Limb (tissue), 2 donors: ENCODE data around the gene MFSD11.
"Not testable (repeated sequence)": the region's sequence is repeated elsewhere in the genome, so short reads cannot be mapped to it uniquely, and the experiment has no call there.

Experiments used
- DNase-seq, 2 donors: peaks; one replicate each; pipeline ENCODE4 v3.0.0-alpha.2; 2016; ENCODE audit errors: extremely low spot score in 2 of 2

Gene MFSD11

GRCh38 chr17:76726231-76726775 is 11.6 kb upstream of the MFSD11 start, which contains the start of gene JMJD6:
JMJD6 (minus strand) TSS chr17:76726606; CDS start chr17:76726475, 131 bp downstream.
- peak; percentile 97 to 98 for DNase-seq

- peak in 1 of 2 donors; percentile 88 for DNase-seq
Observed at GRCh38 chr17:76726776-76727718, 10.9 kb upstream of the MFSD11 start, which contains the start of gene METTL23. METTL23 (plus strand) TSS chr17:76726839; CDS start chr17:76729711, 2,872 bp downstream.

- DNase-seq, result no peak
Observed at GRCh38 chr17:76727745-76728456, 10.0 kb upstream of the MFSD11 start.

GRCh38 chr17:76731800-76732733 is 5.9 kb upstream of the MFSD11 start:
- not testable (repeated sequence) for DNase-seq

- no peak for DNase-seq
Observed at GRCh38 chr17:76732734-76733617, 4.9 kb upstream of the MFSD11 start.

GRCh38 chr17:76733618-76733957 is 4.3 kb upstream of the MFSD11 start:
- no peak for DNase-seq

GRCh38 chr17:76734080-76734840 is 3.7 kb upstream of the MFSD11 start:
- no peak for DNase-seq

- no peak for DNase-seq
Observed at GRCh38 chr17:76735006-76735405, 2.9 kb upstream of the MFSD11 start.

- no peak for DNase-seq
Observed at GRCh38 chr17:76735586-76736348, 2.2 kb upstream of the MFSD11 start.

- peak; percentile 71 to 88 for DNase-seq
Observed at GRCh38 chr17:76736349-76737081, 1.4 kb upstream of the MFSD11 start.

- DNase-seq, result peak; percentile 98 to 99
Observed at GRCh38 chr17:76737082-76737675, 740 bp upstream of the MFSD11 start, which contains the start of gene SRSF2. SRSF2 (minus strand) TSS chr17:76737331; CDS start chr17:76737160, 171 bp downstream.

- no peak for DNase-seq
Observed at GRCh38 chr17:76738468-76738850, 540 bp downstream of the MFSD11 start.

GRCh38 chr17:76739568-76740115 is 1.7 kb downstream of the MFSD11 start:
- DNase-seq, result not testable (repeated sequence)

- peak in 1 of 2 donors; percentile 38 for DNase-seq
Observed at GRCh38 chr17:76740329-76741118, 2.6 kb downstream of the MFSD11 start.

GRCh38 chr17:76742958-76743357 is 5.0 kb downstream of the MFSD11 start:
- no peak for DNase-seq

GRCh38 chr17:76744747-76745146 is 6.8 kb downstream of the MFSD11 start:
- no peak for DNase-seq
